Suprapubic skin (tissue), 4 donors: ENCODE results near the gene KMT2C.

ENCODE experiments used
- EP300 ChIP-seq: sonication (generic); formaldehyde crosslinking; IDR thresholded peaks from one replicate; pipeline ENCODE4 v1.6.1; 2017; ENCODE audit warnings: antibody characterized with exemption
- POLR2A ChIP-seq, 2 donors: fragments of 450-650 bp; IDR thresholded peaks; one replicate each; pipeline ENCODE4 v1.6.1; 2017; ENCODE audit warnings: antibody characterized with exemption in 2 of 2, mild to moderate bottlenecking in 2 of 2, moderate library complexity in 2 of 2
- POLR2AphosphoS5 ChIP-seq, 3 donors: sonication (generic); formaldehyde crosslinking; IDR thresholded peaks; one replicate each; pipeline ENCODE4 v1.6.1; 2017; ENCODE audit warnings: antibody characterized with exemption in 3 of 3

DNA sequence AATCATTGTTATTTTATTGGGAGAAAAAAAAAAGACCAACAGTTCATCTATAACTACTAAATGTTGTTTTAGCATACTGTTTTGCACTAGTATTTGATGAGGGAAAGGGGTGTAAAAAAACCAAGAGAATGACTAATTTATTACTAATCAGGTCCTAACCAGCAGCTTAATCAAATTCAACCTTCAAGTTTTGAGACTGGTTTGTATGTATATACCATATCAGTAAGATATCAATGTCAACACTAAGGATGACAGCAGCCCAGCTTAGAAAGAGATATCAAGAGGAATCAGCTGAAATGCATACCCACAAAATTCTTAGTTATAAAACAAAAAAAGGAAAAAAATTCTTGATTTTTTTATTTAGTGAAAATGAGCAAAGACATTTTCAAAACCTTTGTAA, 122.6 kb downstream of the KMT2C start:
- TF ChIP-seq EP300 (no peak), POLR2A (IDR thresholded peaks at IDR 0.05) (no peak), POLR2AphosphoS5 (IDR thresholded peaks at IDR 0.05) (no peak)
